KOPT-K1 (cell line): ENCODE results near the gene ASB18.

Experiments used
- H3K27ac ChIP-seq: fragments of 200-600 bp; sonication (generic); 2 replicates; pipeline ENCODE4 v1.5.1; 2016; ENCODE audit warnings: antibody characterized with exemption, mild to moderate bottlenecking, low read depth, low read length; ENCODE audit not compliant: poor library complexity, severe bottlenecking
- H3K36me3 ChIP-seq: fragments of 200-600 bp; sonication (generic); 2 replicates; pipeline ENCODE4 v1.5.1; 2017; ENCODE audit warnings: antibody characterized with exemption, mild to moderate bottlenecking, low read length, moderate library complexity; ENCODE audit not compliant: insufficient read depth
- H3K9me3 ChIP-seq: fragments of 200-600 bp; sonication (generic); 2 replicates; pipeline ENCODE4 v1.5.1; 2017; ENCODE audit warnings: antibody characterized with exemption, low read length, mild to moderate bottlenecking; ENCODE audit not compliant: insufficient read depth, poor library complexity, severe bottlenecking

Gene ASB18

DNA sequence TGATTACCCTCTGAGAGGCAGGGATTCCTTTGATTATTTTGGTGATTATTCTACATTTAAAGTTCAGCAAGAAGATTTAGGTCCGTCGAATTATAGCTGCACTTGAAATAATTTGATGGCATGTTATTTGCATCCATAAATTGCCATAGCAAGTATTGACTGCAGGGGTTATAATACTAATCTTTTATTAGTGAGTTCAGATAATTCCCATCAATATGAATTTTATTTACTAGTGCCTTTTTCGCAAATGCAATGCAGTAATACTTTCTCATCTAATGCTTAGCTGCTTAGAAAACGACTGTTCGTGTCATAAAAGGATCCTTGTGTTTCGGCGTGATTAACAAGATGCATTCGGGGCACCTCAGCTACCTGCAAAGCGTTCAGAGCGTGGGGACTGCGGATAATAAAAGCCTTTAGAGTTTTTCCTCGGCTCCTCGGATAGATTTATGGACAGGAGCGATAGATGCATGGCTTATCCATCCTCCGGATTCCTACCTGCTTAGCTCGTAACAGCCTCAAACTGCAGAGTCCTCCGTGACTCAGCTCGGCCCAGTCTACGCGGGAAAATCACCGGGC lies 93.5 kb downstream of the ASB18 start:
- H3K27ac ChIP-seq = no peak overlapping the region
- H3K36me3 ChIP-seq = no peaks in the 10 kb centered on the region
- H3K9me3 ChIP-seq = no peaks in the 10 kb centered on the region

DNA sequence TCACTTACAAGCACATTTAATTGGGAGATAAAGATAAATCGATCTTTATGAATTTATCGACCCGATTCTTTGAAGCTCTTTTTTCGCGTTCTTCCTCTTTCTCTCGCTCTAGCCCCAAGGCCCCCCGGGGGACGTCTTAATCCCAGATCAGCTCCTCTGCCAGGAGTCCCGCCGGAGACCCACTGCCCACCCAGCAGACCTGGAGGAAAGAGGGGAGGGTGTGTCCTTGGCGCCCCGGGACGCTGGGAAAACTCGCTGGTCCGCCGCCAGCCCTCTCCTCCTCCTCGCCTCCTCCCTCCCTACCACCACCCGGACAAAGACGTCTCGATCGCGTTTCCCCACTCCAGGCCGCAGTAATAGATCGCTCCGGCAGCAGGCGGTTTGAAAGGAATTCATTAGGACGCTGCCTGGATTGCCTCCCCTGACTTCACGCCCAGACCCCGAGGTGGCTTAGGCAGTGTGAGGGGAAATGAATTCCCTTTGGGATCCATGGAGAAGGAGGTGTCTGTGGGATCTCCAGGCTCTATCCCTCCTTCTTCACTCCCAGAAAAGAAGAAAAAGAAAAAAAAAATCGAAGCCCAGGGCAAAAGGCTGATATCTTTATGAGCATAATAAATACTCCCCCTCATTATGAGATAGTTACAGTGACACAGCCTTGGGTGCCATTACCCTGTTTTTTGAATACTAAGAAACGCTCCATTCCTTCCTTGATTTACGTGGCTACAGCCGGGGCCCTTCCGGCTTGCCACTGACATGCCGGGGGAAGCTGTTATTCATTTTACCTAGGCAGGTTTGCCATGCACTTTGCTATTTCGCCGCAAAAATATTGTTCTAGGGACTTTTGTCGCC lies 94.2 kb downstream of the ASB18 start:
- Histone ChIP-seq H3K36me3 (no peaks in the 10 kb centered on the region), H3K27ac (no peak overlapping the region), H3K9me3 (no peaks in the 10 kb centered on the region)

DNA sequence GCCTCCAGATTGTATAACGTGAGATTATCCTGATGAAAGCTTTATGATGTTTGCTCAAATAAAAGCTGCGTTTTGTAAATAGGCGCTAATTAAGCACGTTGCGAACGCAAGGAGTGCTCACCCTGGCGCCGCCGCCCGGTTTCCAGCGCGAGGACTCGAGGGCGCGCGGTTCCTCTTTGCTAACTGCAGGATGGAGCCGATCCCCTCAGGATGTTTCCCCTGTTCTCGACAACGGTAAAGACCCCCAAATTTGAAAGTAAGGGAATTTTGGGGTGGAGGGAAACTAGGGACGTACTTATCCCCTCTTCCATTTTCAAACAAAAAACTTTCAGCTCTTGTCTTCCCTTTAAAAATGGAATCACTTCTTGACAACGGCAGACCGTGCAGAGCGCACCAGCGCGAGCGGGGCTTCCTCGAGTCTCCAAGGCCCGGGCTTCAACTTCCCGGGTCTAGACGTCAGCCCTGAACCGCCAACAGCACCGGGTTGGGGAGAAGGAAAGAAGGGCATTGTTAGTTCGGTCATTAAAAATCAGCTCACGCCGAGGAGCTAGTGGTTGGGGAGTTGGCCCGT lies 95.0 kb downstream of the ASB18 start:
- no peak overlapping the region for H3K27ac ChIP-seq
- no peaks in the 10 kb centered on the region for H3K9me3 ChIP-seq
- no peaks in the 10 kb centered on the region for H3K36me3 ChIP-seq

- Histone ChIP-seq H3K36me3 (no peaks in the 10 kb centered on the region), H3K9me3 (no peaks in the 10 kb centered on the region), H3K27ac (no peak within 1 kb of the TSS)
Observed at GRCh38 chr2:236168110-236169080, 95.8 kb downstream of the ASB18 start, which contains the start of gene GBX2. Gene GBX2 (minus strand): TSS chr2:236168386. CDS start chr2:236167971, 415 bp downstream.

GRCh38 chr2:236167297-236168109 lies 96.7 kb downstream of the ASB18 start:
- no peak overlapping the region for H3K27ac ChIP-seq
- no peaks in the 10 kb centered on the region for H3K9me3 ChIP-seq
- H3K36me3 ChIP-seq = no peaks in the 10 kb centered on the region

DNA sequence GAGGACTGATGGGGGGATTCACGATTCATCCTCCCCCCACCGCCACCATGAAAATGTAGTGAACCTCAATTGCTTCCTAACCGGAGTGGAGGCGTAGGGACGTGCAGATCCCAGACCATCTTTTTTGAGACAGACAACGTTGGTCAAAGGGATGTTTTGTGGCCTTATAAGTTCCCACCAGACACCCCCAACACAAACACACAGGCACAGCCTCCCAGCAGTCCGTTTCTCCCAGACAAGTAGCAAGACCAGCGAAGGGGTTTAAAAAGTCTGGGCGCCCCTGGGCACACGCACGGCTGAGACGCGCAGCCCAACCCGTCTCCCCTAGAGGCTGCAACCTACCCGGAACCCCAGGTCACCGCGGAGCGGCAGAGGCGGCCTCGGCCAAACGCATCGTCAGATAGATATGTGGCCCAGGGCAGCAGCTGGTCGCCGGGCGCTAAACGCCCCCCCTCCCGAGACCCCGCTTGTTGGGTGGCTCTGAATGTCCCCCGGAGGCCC lies 97.4 kb downstream of the ASB18 start:
- Histone ChIP-seq H3K36me3 (no peaks in the 10 kb centered on the region), H3K27ac (no peak overlapping the region), H3K9me3 (no peaks in the 10 kb centered on the region)

DNA sequence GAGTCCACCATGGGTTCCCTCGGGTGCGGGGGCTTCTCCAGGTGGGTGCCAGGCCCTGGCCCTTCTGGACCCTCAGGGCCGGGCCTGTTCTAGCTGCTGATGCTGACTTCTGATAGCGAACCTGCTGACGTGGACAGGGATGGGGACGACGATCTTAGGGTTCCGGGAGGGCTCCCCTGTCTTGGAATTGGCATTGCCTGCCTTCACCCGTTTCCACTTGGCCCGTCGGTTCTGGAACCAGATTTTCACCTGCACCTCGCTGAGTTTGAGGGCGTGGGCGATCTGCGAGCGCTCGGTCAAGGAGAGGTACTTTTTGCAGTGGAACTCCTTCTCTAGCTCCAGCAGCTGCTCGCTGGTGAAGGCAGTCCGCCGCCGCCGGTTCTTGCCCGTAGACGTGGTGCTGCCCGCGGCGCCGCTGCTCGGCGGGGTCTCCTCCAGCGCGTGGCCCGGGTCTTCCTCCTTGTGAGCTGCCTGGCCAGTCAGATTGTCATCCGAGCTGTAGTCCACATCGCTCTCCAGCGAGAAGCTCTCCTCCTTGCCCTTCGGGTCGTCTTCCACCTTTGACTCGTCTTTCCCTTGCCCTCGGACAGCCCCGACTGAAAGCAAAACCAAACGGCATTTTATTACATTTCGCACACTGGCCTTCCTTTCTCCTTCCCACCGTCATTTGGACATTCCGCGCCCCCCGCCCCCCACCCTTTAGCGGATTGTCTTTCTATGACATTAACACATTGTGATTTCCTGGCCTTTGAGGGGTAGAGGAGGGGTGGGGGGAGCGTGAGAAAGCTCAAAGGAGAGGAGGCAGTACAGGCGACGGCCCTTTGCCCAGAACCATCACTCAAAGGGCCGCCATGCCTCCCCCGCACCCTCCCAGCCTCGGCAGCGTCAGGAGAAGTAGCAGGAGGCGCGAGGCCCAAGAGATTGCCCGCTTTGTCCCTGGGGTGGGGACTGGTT lies 98.1 kb downstream of the ASB18 start:
- Histone ChIP-seq H3K9me3 (no peaks in the 10 kb centered on the region), H3K27ac (no peak overlapping the region), H3K36me3 (no peaks in the 10 kb centered on the region)

GRCh38 chr2:236164925-236165841 lies 99.0 kb downstream of the ASB18 start:
- Histone ChIP-seq H3K9me3 (no peaks in the 10 kb centered on the region), H3K27ac (no peak overlapping the region), H3K36me3 (no peaks in the 10 kb centered on the region)

DNA sequence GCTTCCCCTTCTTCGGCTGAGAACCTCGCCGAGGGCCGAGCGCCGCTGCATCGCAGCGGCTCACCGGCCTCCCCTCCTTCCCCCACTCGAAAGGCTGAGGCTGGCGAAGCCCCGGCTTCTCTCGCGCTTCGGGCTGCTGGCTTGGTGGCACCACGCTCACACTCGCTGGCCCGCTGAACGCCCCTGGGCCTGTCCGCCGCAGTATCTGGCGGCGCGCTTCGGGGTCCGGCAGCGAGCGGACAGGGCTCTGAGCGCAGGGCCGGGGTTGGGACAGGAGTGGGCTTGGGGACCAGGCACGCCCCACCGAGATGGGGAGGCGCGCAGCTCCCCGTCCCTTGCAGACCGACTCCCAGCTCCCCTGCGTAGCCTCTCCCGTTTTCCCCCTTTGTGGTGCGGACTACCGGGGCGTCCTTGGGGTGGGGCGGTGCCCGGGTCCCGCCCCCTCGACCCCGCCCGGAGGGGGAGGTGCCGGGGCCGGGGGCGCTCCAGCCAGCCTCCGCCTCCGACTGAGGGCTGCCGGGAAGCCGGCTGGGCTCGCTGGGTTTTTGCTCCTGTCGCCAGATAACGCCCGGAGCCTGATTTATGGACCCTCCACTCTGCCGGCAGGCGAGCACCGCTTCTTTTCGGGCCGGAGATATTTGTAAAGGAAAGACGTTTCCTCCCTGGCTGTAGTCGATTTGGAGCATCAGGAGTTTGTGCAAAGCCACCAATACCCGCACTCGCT lies 99.8 kb downstream of the ASB18 start:
- Histone ChIP-seq H3K27ac (no peak overlapping the region), H3K36me3 (no peaks in the 10 kb centered on the region), H3K9me3 (no peaks in the 10 kb centered on the region)

DNA sequence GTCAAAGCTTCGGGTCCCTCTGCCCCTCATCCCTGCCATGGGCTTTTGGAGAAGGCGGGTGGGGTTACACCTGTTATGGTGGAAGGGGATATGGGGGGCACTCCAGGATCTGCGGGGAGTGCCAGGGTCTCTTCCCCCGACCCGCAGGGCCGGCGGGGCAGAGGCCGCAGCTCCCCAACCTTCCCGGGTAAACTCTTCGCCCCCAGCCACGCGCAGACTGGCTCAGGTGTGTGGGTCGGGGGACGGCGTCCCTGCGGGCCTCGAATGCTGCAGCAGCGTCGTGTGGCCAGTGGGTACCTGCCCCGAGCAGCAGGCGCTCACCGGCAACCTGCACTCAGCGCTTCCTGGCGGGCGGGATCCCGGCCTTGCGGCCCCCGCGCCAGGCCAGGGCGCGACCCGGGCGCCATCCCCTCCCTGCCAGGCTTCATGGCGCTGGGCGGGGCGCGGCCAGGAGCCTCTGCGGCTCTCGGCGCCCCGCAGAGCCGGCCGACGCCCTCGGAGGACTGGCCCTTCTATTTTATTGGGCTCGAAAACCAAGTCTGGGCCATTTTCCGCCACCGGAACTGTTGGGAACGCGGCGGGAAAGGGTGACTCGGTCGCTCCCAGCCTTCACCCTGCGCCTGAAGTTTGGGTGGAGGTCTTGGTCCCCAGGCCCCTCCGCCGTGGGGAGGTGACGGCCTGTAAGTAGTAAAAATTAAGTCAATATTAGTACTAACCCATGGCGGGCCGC lies 100.6 kb downstream of the ASB18 start:
- Histone ChIP-seq H3K36me3 (no peaks in the 10 kb centered on the region), H3K27ac (no peak overlapping the region), H3K9me3 (no peaks in the 10 kb centered on the region)

- H3K27ac ChIP-seq = no peak overlapping the region
- no peaks in the 10 kb centered on the region for H3K36me3 ChIP-seq
- no peaks in the 10 kb centered on the region for H3K9me3 ChIP-seq
Observed at GRCh38 chr2:236162882-236163470, 101.2 kb downstream of the ASB18 start.
